Fibroblast of skin of left biceps (primary cell): Measurements from ENCODE around the gene ATP6V1B1.

Experiments
- DNase-seq, 2 experiments: peaks; one replicate each; pipeline ENCODE4 v3.0.0-alpha.2; 2013; ENCODE audit warnings: low read depth in 2 of 2

ATP6V1B1 gene

GRCh38 chr2:70935468-70936164 lies at the start of gene ATP6V1B1:
TSS of gene ATP6V1B1 (plus strand) at chr2:70935900. CDS start at chr2:70935955, 55 bp downstream.
- DNase-seq: no peak

- no peak for DNase-seq
Measured at GRCh38 chr2:70886541-70886987, 49.1 kb upstream of the ATP6V1B1 start.

GRCh38 chr2:70887208-70887549 lies 48.5 kb upstream of the ATP6V1B1 start:
- no peak for DNase-seq

GRCh38 chr2:70887550-70888246 lies 48.0 kb upstream of the ATP6V1B1 start:
- DNase-seq: no peak

GRCh38 chr2:70888366-70888922 lies 47.3 kb upstream of the ATP6V1B1 start:
- no peak for DNase-seq

GRCh38 chr2:70888923-70889715 lies 46.6 kb upstream of the ATP6V1B1 start:
- DNase-seq: no peak

- no peak for DNase-seq
Measured at GRCh38 chr2:70889716-70890037, 46.0 kb upstream of the ATP6V1B1 start.

GRCh38 chr2:70890469-70891065 lies 45.1 kb upstream of the ATP6V1B1 start:
- no peak for DNase-seq

GRCh38 chr2:70891572-70892357 lies 43.9 kb upstream of the ATP6V1B1 start:
- DNase-seq: no peak

GRCh38 chr2:70892750-70893149 lies 43.0 kb upstream of the ATP6V1B1 start:
- DNase-seq: no peak

GRCh38 chr2:70893186-70893585 lies 42.5 kb upstream of the ATP6V1B1 start:
- DNase-seq: no peak

GRCh38 chr2:70894765-70895164 lies 40.9 kb upstream of the ATP6V1B1 start:
- no peak for DNase-seq

- no peak for DNase-seq
Measured at GRCh38 chr2:70895249-70895648, 40.5 kb upstream of the ATP6V1B1 start.

- no peak for DNase-seq
Measured at GRCh38 chr2:70895998-70896764, 39.5 kb upstream of the ATP6V1B1 start.

- no peak for DNase-seq
Measured at GRCh38 chr2:70896765-70897202, 38.9 kb upstream of the ATP6V1B1 start.

GRCh38 chr2:70897203-70897976 lies 38.3 kb upstream of the ATP6V1B1 start:
- no peak for DNase-seq

GRCh38 chr2:70897977-70898226 lies 37.8 kb upstream of the ATP6V1B1 start:
- DNase-seq: no peak

- no peak for DNase-seq
Measured at GRCh38 chr2:70898363-70899240, 37.1 kb upstream of the ATP6V1B1 start.
